ENCODE results near the gene HRH2. TPM values are rescaled to one million over a fixed set of nuclear protein-coding genes. Genes with fewer than 3 reads are reported as not detected.

Gene HRH2
- total and polyA plus RNA-seq, 7 donors = 0.17 to 7.0 (median 0.51) TPM

DNA sequence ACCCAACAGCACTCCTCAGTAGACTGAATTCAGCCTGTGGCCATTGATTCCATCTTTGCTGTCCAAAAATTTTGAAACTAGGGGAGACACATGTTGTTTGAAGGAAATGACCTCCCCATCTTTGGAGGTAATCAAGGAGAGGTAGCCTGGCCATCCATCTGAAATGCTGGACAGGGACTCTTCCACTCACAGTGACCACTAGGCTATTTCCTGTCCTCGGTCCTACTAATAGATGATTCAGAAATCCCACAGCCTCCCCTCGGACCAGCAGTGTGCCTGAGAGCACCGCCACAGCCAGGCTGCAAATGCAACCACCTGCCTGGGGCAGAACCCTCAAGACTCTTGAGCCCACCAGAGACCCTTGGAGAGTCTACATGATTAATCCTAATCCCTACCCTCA lies 12.5 kb downstream of the HRH2 start:
- intact Hi-C loops (cut with DNase I) = no loop called here
- H3K9me3 ChIP-seq = no peaks in the 10 kb centered on the region
- TF ChIP-seq CTCF (IDR thresholded peaks at IDR 0.05) = no peak
- H3K27me3 ChIP-seq (ENCODE audit: insufficient read depth in 3 of 3, low read length in 2 of 3) = peaks cover 0 to 2% (median 0%) of the 10 kb centered on the region in 3 donors
- no peaks in the 10 kb centered on the region for H3K36me3 ChIP-seq (ENCODE audit: insufficient read depth in 1 of 2, low read depth in 1 of 2)
- no peaks in the 10 kb centered on the region for H3K4me1 ChIP-seq
- no peak overlapping the region for H3K4me3 ChIP-seq
- no peak for ATAC-seq
- 73 to 88% (median 78%) methylated on average over 3 of the region's 3 CpGs for WGBS, 3 donors
- no peak for DNase-seq
- no peak overlapping the region for H3K27ac ChIP-seq

GRCh38 chr5:175671013-175671412 lies 13.1 kb downstream of the HRH2 start:
- Histone ChIP-seq H3K27me3 (ENCODE audit: insufficient read depth in 3 of 3, low read length in 2 of 3) (peaks cover 0 to 2% (median 0%) of the 10 kb centered on the region in 3 donors), H3K36me3 (ENCODE audit: insufficient read depth in 1 of 2, low read depth in 1 of 2) (no peaks in the 10 kb centered on the region), H3K27ac (no peak overlapping the region), H3K4me3 (no peak overlapping the region), H3K4me1 (no peaks in the 10 kb centered on the region), H3K9me3 (no peaks in the 10 kb centered on the region)
- WGBS, 3 donors = 26 to 31% (median 30%) methylated on average over 4 of the region's 4 CpGs
- TF ChIP-seq CTCF (IDR thresholded peaks at IDR 0.05) = no peak
- intact Hi-C loops (cut with DNase I) = no loop called here
- no peak for ATAC-seq
- DNase-seq = peak in 1 of 2 donors; percentile 2

- no peak for TF ChIP-seq CTCF (IDR thresholded peaks at IDR 0.05)
Measured at GRCh38 chr5:175672976-175673648, 15.2 kb downstream of the HRH2 start.

GRCh38 chr5:175674731-175675346 lies 17.0 kb downstream of the HRH2 start:
- no peak for TF ChIP-seq CTCF (IDR thresholded peaks at IDR 0.05)
- Histone ChIP-seq H3K27ac (no peak overlapping the region), H3K9me3 (no peaks in the 10 kb centered on the region), H3K4me3 (no peak overlapping the region), H3K4me1 (peaks cover 3% of the 10 kb centered on the region), H3K27me3 (ENCODE audit: insufficient read depth in 3 of 3, low read length in 2 of 3) (peaks cover 0 to 11% (median 6%) of the 10 kb centered on the region in 3 donors), H3K36me3 (ENCODE audit: insufficient read depth in 1 of 2, low read depth in 1 of 2) (no peaks in the 10 kb centered on the region)
- DNase-seq (no peak), ATAC-seq (no peak)
- WGBS, 3 donors = 85 to 88% (median 85%) methylated on average over 5 of the region's 5 CpGs
- intact Hi-C loops (cut with DNase I) = no loop called here

More at GRCh38 chr5:175672976-175673648, 15.2 kb downstream of the HRH2 start:
- DNase-seq (peak in 1 of 2 donors; percentile 15), ATAC-seq (no peak)
- Histone ChIP-seq H3K36me3 (ENCODE audit: insufficient read depth in 1 of 2, low read depth in 1 of 2) (no peaks in the 10 kb centered on the region), H3K27ac (no peak overlapping the region), H3K4me1 (no peaks in the 10 kb centered on the region), H3K27me3 (ENCODE audit: insufficient read depth in 3 of 3, low read length in 2 of 3) (peaks cover 0 to 7% (median 2%) of the 10 kb centered on the region in 3 donors), H3K4me3 (no peak overlapping the region), H3K9me3 (no peaks in the 10 kb centered on the region)
- intact Hi-C loops (cut with DNase I) = no loop called here
- 66 to 80% (median 69%) methylated on average over 12 of the region's 12 CpGs for WGBS, 3 donors

Measured in psoas muscle (tissue), 8 donors.